Activated naive CD4-positive, alpha-beta T cell treated with anti-CD3 and anti-CD28 coated beads, Interleukin-2, amount 50 U/mL, for 16 hours (primary cell): ENCODE data around the gene LVRN.
"Not testable (repeated sequence)": the region's sequence is repeated elsewhere in the genome, so short reads cannot be mapped to it uniquely, and the experiment has no call there.

ENCODE experiments used
- DNase-seq: peaks from one replicate; pipeline ENCODE4 v3.0.0-alpha.2; 2020

LVRN gene

DNA sequence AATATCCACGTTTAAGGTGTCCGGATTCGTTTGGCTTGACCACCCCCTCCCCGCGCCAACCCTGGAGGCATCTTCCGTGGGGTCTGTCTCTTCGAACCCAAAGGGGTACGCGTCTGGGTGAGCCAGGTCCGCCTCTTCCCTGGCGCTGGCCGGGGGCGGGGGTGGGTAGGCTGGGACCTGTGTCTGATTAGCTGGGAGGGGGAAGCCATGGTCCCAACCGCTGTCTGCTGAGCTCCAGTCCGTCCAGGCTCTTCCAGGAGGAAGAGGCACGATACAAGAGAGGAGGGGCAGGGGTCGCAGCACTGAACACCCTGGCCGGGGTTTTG lies at the start of gene LVRN:
Gene LVRN, plus strand, starts transcription at position 237 of the 326 bp plus-strand sequence. CDS start 143 bp downstream, outside the sequence.
- no peak for DNase-seq

GRCh38 chr5:115913623-115914400 lies 48.5 kb upstream of the LVRN start:
- not testable (repeated sequence) for DNase-seq

GRCh38 chr5:115920171-115920725 lies 42.0 kb upstream of the LVRN start:
- DNase-seq = no peak

DNA sequence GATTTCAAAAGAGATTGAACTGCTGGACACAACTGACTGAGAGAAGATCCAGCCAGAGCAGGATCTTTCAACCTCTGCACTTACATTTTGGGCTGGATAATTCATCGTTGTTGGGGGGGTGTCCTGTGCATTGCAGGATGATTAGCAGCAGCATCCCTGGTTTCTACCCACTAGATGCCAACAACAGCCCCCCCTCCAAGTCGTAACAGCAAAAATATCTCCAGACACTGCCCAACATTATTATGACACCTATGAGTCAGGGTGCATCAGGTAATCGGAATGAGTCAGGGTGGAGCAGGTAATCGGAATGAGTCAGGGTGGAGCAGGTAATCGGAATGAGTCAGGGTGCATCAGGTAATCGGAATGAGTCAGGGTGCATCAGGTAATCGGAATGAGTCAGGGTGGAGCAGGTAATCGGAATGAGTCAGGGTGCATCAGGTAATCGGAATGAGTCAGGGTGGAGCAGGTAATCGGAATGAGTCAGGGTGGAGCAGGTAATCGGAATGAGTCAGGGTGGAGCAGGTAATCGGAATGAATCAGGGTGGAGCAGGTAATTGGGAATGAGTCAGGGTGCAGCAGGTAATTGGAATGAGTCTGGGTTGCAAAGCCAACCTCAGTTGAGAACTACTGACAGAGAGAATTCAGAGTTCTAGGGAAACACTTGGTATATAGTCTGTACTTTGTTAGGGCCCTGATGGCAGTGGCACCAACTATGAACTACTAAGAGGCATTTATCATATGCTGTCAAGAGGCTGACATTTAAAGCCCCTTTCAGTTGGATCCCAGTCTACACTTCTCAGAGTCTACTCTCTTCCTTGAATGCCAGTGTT lies 33.5 kb upstream of the LVRN start:
- not testable (repeated sequence) for DNase-seq

- not testable (repeated sequence) for DNase-seq
These were observed 32.1 kb upstream of the LVRN start for GRCh38 chr5:115930171-115930570.

DNA sequence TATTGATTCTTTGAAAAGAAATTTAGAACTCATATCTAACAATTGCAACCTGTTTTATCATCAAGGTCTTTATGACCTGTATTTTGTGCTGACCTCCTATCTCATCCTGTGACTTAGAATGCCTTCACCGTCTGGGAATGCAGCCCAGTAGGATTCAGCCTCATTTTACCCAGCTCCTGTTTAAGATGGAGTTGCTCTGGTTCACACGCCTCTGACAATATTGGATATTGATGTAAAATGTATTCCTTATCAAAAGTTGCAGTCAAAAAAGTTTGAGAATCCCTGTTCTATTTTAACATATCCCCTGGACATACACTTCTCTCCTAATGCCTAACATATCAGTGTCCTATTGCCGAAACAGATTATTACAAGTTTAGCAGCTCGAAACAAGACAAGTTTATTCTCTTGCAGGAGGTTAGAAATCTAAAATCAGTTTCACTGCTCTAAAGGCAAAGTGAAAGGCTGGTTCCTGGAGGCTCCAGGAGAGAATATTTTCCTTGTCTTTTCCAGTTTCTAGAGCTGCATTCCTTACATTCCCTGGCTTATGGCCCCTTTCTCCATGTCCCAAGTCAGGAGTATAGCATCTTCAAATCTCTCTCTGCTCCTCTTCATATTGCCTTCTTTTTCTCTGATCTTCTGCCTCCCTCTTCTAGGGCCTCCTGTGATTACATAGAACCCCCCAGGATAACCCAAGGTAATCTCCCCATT lies 31.5 kb upstream of the LVRN start:
- DNase-seq = no peak

DNA sequence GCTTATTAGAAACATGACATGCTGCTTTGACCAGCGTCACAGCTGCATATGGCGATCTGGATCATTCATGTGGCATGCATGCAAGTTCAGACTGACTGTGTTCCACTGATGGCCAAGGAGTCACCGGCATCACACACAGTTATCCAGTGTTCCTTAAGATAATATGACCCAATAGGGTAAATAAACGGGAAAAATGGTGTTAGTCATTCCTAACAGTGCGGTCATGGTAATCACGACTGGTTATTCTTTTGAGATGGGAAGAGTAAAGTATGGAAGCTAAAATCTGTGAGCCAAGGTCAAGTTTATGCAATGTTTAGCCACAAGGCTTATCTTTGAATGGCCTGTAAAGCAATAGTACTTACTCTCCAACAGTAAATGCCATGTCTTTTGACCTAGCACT lies 29.3 kb upstream of the LVRN start:
- no peak for DNase-seq

GRCh38 chr5:115934388-115934974 lies 27.8 kb upstream of the LVRN start:
- no peak for DNase-seq

- DNase-seq = no peak
These were observed 26.2 kb upstream of the LVRN start for GRCh38 chr5:115936031-115936430.

DNA sequence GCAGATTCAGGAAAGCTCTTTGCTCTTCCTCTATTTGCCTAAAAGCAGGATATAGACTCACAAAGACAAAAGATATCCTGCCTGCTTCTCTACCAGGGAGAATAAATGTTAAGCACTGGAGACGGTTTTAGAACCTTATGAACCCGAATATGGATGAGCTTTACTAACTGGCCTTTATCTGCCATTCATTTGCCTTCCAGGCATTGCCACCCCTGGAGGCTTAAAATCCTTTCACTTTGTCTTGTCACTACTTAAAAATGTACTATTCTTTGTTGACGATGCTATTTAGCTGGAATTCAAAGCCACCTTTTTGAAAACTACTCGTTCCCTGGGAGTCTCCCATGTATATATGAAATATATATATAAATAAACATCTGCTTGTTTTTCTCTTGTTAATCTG lies 23.2 kb upstream of the LVRN start:
- no peak for DNase-seq

- no peak for DNase-seq
These were observed 22.0 kb upstream of the LVRN start for GRCh38 chr5:115940080-115940810.

DNA sequence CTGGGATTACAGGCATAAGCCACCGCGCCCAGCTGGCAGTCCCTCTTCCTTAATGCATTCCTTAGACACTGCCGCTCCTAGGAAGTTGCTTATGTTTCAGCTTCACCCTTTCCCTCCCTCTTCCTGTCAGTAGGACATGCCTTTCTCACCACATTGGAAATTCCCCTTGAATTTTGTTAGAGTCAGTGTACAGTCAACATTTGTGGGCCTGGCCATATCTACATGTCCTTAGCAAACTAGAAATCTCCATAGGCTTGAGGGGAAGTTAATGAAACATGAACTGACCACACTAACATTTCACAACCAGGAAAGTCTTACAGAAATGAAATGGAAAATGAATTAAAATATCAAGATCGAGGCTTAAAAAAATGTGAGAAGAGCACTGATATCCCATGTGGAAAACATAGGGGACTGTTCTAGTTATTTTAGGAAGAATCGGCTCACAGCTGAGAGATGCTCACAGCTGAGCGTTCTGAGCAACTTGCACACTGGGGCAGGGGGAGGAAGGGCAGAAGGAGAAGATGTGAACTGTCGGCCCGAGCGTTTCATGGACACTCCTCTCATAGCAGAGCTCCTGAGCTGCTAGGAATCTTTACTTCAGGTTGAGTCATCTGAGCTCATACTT lies 21.1 kb upstream of the LVRN start:
- DNase-seq = no peak

DNA sequence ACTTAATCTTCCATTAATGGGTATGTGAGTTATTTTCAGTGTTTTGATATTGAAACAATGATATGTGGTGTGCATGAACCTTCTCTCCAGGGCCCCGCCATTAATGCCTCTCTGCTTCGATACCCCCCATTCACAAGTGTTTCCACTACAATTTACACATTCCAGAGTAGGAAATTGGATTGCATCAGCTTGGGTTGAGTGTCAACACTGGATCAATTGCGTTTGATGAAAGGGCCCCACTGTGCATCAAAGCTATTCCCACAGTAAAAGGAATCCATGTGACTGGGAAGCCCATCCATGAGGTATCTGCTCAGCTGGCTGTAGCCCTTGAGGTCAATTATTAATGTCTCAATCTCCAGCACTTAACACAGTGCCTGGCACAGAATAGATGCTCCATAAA lies 17.8 kb upstream of the LVRN start:
- no peak for DNase-seq

DNA sequence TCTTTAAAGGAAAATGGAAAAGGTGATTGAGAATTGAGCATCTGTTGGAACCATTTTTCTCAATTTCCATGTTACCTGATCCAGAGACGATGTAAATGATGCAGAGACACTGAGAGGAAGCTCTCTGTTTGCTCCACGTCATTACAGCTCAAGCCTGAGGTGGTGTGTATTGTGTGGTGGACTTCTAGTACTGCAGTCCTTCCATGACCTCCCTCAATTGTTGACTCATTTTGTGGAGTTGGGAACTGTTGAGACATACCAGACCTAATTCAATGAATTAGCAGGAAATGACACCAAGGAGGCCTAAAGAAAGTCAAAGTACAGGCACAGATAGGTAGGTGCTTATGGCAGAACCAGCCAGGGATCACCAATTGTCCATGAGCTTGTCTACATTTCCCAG lies 15.6 kb upstream of the LVRN start:
- no peak for DNase-seq

- no peak for DNase-seq
These were observed 15.0 kb upstream of the LVRN start for GRCh38 chr5:115947260-115947659.

DNA sequence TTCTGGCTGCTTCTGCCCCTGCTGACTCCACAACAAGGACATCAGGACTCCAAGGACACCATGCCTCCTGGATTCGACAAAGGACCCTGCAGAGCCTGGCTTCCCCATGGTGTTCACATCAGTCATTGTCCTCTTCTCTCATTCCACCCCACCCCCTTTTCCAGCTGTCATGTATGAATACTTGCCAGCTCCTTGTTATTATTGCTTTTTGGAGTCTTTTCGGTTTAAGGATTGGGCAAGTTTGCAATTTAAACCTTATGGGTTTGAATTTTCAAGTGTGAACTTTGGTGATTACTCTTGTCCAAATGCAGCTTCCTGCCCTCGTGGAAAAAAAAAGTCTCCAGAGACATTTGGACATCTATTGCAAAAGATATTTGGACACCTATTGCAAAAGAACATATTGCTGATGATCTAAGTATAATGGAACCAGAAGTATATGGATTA lies 14.2 kb upstream of the LVRN start:
- DNase-seq = no peak

GRCh38 chr5:115949096-115949495 lies 13.2 kb upstream of the LVRN start:
- no peak for DNase-seq

DNA sequence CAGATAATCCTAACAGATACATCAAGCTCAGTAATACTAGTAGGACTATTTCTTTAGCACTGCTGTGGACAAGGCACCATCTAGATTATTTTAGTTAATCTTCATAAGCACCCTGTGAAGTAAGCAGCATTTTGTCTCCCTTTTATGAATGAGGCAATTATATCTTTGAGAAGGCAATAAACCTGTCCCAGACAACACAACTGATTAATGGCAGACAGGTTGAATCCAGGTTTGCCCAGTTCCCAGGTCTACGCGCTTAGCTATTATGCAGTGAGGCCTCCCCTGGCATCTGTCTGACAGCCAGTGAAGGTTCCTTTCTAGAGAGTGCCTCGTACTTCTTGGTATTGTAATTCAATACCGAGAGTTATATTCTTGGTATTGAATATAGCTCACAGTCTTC lies 9.7 kb upstream of the LVRN start:
- DNase-seq = no peak

DNA sequence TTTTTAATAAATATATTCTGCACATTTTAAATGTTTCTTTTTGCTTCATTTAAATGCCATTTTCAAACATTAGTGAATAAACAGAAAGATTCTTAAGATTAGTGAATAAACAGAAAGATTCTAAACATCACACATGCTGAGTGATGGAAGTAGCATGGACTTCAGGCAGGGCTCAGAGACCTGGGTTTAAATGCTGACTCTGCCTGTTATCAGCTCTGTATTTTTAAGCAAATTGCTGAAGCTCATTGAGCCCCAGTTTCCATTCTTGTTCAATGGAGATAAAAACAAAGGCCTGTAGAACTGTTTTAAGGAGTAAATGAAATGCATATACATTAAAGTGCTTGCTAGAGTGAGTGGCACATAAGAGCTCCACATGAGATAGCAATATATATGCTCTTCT lies 8.1 kb upstream of the LVRN start:
- no peak for DNase-seq

- no peak for DNase-seq
These were observed 5.3 kb upstream of the LVRN start for GRCh38 chr5:115956957-115957356.

GRCh38 chr5:115961381-115962238 lies 665 bp upstream of the LVRN start:
- DNase-seq = no peak
